GM19035 (cell line): ENCODE measurements around the gene DCAF6.

Experiments
- ATAC-seq: cut with Tn5 transposase; IDR thresholded peaks from one replicate; pipeline ENCODE4 v1.9.1; 2021; ENCODE audit not compliant: unreplicated experiment

Gene DCAF6

DNA sequence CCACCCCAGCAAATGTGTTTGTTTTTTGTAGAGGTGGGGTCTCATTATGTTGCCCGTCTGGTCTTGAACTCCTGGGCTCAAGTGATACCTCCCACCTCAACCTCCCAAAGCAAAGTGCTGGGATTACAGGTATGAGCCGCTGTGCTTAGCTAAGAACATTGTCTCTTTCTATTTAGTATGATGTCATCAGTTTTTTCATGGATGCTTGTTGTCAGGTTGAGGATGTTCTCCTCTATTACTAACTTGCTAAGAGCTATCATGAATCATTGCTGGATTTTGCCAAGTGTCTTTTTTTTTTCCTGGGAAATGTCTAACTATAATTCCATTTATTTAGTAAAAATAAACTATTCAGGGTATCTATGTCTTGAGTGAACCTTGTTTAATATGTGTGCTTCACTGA, 19.4 kb downstream of the DCAF6 start:
- no peak for ATAC-seq

DNA sequence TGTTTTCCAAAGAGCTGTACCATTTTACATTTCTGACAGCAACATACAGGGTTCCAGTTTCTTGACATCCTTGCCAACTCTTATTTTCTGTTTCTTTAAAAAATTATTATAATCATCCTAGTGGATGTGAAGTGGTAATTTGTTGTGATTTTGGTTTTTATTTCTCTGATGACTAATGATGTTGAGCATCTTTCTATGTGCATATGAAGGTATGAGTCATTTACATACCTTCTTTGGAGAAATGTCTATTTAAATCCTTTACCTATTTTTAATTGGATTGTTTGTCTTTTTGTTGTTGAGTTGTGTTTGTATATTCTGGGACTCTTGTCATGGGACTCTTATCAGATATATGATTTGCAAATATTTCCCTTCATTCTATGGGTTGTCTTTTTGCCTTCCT, 21.2 kb downstream of the DCAF6 start:
- no peak for ATAC-seq

DNA sequence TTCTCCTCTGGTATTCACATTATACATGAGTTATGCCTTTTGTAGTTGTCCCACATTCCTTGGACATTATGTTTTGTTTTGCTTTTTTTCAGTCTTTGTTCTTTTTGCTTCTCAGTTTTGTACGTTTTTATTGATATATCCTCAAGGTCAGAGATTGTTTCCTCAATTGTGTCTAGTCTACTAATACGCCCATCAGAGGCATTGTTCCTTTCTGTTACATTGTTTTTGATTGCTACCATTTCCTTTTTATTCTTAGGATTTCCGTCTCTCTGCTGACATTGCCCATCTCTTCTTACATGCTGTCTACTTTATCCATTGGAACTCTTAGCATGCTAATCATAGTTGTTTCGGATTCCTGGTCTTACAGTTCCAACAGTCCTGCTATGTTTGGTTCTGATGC, 28.2 kb downstream of the DCAF6 start:
- ATAC-seq = no peak

DNA sequence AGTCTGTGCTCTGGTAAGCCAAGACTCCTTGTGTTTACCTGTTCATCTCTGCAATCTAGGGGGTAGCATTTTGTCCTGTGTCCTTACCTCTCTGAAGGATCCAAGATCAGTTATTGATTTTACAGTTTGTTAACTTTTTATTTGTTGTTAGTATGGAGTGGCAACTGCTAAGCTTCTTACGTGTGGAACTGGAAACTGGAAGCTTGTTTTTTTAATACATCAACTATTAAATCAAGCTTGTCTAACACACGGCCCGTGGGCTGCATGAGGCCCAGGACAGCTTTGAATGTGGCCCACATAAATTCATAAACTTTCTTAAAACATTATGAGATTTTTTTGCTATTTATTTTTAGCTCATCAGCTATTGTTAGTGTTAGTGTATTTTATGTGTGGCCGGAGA, 29.6 kb downstream of the DCAF6 start:
- no peak for ATAC-seq

DNA sequence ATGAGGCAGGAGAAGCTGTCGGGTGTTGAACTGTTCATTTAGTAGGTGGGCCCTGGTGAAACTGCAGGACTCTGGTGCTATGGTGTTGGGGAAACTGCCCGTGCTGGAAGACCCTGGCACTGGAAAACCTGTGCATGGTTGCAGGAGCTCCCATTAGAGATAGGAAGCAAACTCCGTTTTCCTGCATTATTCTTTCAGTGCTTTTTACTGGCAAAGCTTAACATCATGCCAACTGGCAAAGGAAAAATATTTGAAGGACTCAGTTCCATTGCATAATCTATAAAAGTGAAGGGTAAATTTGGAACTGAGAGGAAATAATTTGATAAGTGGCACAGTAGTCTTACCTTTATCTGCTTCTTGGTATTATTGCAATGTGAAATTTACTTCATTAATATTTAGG, 32.1 kb downstream of the DCAF6 start:
- ATAC-seq = no peak

DNA sequence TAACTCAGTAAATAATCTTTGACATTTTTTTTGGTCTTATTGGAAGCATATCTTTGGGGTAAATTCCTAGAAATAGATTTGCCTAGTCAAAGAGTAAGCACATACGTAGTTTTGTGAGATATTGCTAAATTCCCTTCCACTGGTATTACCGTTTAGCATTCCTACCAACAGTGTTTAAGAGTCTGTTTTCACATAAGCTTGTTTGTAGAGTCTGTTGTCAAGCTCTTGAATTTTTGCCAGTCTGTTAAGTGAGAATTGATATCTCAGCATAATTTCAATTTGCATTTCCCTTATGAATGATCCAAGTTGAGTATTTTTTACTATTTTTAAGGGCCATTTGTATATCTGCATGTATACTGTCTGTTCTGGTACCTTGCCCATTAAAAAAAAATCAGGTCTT, 37.3 kb downstream of the DCAF6 start:
- ATAC-seq = no peak

DNA sequence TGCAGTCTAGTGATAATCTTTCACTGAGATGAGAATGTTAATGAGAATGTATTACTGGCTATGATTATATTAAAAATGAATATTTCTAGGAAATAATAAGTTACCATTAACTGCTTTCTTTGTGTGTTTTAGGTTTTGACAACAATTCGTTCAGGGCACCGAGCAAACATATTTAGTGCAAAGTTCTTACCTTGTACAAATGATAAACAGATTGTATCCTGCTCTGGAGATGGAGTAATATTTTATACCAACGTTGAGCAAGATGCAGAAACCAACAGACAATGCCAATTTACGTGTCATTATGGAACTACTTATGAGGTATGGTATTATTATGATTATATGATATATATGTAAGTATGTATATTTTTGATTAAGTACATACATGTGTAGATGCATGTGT, 38.2 kb downstream of the DCAF6 start:
- no peak for ATAC-seq

DNA sequence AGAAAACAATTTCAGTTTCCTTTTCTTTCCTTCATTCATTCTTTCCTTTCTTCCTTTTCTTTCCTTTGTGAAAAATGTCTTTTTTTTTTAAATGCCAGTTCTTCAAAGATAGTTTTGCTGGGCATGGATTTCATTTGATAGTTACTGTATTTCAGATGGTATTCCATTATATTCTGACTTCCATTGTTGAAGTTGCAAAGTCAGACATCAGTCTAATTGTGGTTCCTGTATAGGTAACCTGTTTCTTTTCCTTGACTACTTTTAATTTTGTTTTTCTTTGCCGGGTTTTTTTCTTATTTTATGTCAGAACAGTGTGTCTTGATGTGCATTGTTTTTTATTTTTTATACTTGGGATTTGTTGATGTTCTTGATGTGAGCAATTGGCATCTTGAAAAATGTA, 40.8 kb downstream of the DCAF6 start:
- no peak for ATAC-seq

DNA sequence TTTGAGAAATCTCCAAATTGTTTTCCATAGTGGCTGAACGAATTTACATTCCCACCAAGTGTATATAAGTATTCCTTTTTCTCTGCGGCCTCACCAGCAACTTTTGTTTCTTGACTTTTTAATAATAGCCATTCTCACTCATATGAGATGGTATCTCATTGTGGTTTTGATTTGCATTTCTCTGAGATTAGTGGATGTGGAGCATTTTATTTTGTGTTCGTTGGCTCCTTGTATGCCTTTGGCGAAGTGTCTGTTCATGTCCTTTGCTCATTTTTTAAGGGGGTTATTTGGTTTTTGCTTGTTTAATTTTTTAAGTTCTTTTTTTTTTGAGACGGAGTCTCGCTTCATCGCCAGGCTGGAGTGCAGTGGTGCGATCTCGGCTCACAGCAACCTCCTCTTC, 45.5 kb downstream of the DCAF6 start:
- no peak for ATAC-seq

DNA sequence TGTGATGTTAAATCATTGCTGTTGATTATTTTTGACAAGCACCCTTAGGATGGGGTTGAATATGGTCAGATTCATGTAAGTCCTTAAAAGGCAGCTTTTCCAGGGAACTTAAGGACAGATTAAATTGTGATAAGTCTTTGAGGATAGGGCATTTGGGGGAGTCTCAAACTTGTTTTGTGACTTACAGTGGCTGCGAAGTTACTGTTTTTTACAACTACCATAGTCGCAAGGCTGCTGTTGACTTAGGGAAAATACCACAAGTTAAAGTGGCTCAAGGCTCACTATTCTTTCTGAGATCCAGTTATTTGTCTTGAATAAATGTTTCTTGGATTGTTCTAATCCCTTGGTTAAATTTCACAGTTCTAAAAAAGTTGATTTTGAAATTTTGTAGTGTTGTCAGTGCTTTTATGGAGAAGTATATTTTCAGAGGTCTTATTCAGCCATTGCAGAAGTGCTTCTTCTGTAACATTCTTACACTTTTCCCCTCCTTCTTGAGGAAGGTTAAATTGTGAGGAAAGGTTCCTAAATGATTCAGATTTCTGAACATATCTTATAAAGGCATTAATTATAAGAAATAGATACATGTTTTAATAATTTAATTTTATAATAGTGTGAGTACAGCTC, 47.4 kb downstream of the DCAF6 start:
- no peak for ATAC-seq

DNA sequence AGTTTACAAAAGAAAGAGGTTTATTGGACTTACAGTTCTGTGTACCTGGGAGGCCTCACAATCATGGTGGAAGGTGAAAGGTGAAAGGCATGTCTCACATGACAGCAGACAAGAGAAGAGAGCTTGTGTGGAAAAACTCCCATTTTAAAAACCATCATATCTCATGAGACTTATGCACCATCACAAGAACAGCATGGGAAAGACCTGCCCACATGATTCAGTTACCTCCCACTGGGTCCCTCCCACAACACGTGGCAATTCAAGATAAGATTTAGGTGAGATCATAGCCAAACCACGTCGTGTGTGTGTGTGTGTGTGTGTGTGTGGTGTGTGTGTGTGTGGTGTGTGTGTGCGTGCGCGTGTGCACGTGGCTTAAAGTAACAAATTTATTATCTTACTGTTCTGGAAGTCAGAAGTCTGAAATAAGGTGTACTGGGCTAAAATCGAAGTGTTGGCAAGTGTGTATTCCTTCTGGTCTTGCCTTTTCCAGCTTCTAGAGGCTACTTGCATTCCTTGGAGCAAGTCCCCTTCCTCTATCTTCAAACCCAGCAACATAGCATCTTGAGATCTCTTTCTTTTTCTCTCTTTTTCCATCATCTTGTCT, 48.5 kb downstream of the DCAF6 start:
- no peak for ATAC-seq

DNA sequence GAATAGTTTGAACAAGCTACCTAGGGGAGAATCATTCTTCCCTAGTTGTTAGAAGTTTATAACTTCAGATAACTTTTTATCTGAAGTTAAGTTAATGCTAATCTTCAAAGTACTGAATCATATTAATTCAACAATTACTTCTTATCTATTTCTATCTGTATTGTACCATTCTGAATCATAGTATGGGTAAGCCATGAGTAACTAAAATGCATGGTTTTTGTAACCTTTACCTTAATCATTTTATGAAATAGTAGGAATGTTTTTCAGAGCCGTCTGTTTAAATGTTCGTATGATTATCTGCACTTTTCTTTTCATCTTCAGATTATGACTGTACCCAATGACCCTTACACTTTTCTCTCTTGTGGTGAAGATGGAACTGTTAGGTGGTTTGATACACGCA, 50.7 kb downstream of the DCAF6 start:
- no peak for ATAC-seq

DNA sequence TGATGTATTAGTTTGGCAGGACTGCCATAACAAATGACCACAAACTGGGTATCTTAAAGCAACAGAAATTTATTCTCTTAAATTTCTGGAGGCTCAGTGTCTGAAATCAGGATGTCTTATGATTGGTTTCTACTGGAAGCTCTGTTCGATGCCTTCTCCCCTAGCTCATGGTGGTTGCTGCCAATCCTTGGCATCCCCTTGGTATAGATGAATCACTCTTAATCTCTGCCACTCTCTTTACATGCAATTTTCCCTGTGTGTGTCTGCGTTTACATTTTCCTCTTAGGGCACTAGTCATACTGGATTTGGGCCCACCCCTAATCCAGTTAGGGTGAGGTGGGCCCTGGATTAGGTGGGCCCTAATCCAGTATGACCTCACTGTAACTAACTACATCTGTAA, 55.1 kb downstream of the DCAF6 start:
- no peak for ATAC-seq

DNA sequence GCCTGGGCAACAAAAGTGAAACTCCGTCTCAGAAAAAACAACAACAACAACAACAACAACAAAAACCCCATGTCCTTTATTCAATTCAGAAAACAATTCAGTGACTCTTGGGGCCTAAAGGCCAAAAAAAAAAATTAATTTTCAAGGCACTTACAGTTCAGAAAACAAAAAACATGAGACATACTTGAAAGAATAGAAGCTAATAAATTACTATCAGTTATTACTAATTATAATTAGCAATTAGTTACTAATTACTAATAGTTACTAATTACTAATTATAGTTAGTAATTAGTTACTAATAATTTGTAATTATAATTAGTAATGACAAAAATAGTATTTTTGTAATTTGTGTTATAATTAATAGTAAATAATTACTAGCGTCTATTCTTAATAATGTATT, 57.2 kb downstream of the DCAF6 start:
- ATAC-seq = no peak

DNA sequence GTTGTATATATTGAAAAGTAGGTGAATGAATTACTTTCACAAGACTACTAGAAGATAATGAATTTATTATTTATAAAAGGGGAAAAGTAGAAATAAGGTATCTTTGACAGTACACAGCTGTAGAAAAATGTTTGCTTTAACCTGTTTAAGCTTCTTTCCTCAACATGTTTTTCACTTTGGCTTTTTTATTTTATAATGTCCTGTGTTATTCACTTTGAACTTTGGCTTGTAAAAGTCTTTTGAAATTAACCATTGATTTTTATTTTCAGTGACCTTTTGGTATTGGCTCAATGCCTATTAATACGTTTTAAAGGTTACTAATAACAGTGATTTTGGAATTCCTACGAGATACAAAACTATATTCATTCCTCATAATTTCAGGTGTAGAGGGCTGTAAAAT, 58.1 kb downstream of the DCAF6 start:
- no peak for ATAC-seq

DNA sequence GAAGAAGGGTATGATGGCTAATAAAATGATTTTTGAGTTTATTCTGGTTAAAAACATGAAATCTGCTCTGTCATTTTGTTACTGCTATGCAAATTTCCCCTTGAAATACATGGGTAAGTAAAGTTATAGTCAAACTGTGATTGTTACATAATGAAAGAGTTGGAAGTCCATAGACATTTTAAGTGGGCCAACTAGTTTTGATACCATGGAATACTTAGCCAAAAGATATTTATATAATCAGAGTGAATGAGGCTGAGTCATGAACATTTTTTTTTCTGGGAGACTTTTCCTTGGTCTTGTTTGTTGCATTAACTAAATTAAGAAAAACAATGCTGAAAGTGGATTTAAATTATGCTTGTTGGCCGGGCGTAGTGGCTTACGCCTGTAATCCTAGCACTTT, 58.6 kb downstream of the DCAF6 start:
- no peak for ATAC-seq

DNA sequence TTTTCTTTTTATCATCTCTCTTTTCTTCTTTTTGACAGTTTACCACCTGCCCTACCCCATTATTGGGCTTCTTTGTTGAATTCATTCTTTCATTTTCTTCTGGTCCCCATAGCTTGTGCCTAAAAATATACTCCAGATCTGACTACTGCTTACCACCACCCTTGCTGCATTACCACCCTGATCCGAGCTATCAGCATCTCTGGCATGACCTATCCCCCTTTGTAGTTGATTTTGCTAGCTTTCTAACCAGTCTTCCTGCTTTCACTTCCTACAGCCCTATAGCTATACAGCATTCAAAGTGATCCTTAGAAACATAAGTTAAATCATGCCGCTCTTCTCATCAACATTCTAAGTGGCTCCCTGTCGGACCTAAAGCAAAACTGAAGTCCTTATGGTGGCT, 59.8 kb downstream of the DCAF6 start:
- no peak for ATAC-seq

DNA sequence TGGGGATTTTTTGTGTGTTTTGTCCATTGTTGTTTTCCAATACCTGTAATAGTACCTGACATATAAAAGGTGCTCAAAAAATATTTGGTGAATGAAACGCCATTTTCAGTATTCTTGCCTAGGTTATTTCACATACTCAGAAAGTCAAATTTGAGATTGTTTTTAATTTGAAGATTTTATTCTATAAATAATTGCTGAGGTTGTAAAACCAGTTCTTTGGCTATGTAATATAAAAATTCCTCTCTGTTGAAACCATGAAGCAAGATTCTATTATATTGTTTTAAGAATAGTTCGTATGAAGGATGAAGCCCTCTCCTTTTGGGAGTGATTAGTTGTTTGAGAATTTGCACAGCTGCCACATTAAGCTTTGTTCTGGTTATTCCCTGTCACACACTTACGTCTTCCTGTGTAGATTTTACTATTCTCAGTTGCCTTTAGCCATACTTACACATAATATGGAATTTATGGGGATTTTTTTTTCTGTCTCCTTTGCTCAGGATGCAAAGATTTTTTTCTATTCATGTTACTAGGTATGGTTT, 60.6 kb downstream of the DCAF6 start:
- ATAC-seq = no peak

DNA sequence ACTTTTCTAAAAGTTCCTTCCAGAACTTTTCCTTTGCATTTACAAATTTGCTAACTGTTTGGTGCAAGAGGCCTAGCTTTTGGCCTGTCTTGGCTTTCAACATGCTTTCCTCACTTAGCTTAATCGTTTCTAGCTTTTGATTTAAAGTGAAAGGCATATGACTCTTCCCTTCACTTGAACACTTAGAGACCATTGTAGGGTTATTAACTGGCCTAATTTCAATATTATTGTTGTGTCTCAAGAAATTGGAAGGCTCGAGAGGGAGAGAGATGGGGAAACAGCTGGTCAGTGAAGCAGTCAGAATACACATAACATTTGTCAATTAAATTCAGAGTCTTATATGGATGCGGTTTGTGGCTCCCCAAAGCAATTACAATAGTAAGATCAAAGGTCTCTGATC, 63.4 kb downstream of the DCAF6 start:
- no peak for ATAC-seq

DNA sequence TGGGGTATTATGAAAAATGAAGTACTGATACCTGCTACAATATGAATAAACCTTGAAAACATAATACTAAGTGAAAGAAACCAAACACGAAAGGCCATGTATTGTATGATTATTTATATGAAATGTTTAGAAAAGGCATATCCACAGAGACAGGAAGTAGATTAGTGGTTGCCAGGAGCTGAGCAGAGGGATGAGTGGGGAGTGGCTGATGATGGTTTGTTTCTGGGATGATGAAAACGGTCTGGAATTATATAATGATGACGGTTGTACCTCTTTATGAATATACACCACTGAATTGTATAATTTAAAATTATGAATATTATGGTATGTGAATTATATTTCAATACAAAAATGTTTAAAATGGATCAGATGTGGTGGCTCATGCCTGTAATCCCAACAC, 64.2 kb downstream of the DCAF6 start:
- ATAC-seq = no peak

DNA sequence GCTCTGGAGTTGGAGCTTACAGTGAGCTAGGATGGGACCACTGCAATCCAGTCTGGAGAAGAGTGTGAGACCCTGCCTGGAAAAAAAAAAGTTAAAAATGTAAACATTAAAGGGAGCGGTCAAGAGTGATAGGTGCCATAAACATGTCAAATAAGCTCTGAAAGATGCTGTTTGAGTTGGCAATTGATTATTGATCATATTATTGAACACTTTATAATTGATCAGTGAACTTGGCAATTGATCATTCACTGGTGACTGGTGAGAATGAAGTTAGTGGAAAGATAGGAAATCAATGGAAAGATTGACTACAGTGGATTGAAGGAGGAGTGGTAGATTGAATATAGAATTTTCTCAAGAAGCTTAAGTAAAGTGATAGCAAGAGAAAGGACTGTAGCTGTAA, 64.7 kb downstream of the DCAF6 start:
- ATAC-seq = no peak

DNA sequence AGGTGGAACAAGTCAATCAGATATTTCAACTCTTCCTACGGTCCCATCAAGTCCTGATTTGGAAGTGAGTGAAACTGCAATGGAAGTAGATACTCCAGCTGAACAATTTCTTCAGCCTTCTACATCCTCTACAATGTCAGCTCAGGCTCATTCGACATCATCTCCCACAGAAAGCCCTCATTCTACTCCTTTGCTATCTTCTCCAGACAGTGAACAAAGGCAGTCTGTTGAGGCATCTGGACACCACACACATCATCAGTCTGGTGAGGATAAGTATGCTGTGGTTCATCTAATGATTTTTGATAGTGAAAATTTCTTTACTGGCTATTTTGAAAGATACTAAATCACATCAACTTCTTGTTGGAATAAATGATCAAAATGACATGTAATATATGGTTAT, 68.0 kb downstream of the DCAF6 start:
- no peak for ATAC-seq

DNA sequence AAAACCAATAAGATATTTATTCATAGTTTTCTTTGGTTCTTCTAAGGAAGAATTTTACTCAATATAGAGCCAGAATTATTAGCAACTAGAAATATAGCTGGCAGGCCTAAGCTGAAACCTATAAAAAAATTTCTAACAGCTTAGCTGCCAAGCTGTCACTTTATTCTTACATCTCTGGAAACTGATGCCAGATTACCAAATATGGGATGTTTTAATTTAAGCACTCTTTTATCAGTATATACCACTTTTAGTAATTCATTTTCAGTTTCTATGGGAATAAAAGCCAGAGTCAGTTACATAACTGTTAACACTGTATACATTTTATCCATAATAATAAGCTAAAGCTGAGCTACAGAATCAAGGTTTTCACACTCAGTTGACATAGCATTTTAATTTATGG, 69.0 kb downstream of the DCAF6 start:
- ATAC-seq = no peak
